HUES64 (cell line): ENCODE results near the gene EPHX1.

ENCODE experiments used
- H3K27ac ChIP-seq: 2 replicates; pipeline ENCODE4 v1.7.0; 2013; ENCODE audit warnings: low read depth, low read length, inconsistent platforms
- H3K27me3 ChIP-seq: 2 replicates; pipeline ENCODE4 v1.6.1; 2013; ENCODE audit warnings: mild to moderate bottlenecking, low read length; ENCODE audit not compliant: insufficient read depth
- H3K36me3 ChIP-seq: 2 replicates; pipeline ENCODE4 v1.6.1; 2013; ENCODE audit warnings: mild to moderate bottlenecking, low read length; ENCODE audit not compliant: insufficient read depth
- H3K4me1 ChIP-seq: 2 replicates; pipeline ENCODE4 v1.6.1; 2013; ENCODE audit warnings: mild to moderate bottlenecking, low read length, moderate library complexity; ENCODE audit not compliant: insufficient read depth
- H3K4me3 ChIP-seq: 2 replicates; pipeline ENCODE4 v1.5.1; 2013; ENCODE audit warnings: mild to moderate bottlenecking, low read length, moderate library complexity
- H3K9ac ChIP-seq: 2 replicates; pipeline ENCODE4 v1.6.1; 2013; ENCODE audit warnings: mild to moderate bottlenecking, low read depth, low read length
- H3K9me3 ChIP-seq: 2 replicates; pipeline ENCODE4 v1.6.1; 2013; ENCODE audit warnings: low read depth, low read length; ENCODE audit not compliant: insufficient read depth
- WGBS: fragments of 150-250, 120-280 bp; methylation state at CpG from one replicate; pipeline ENCODE4 v1.1.7; 2013; ENCODE audit warnings: missing lambda C conversion rate; 5-methylcytosine and 5-hydroxymethylcytosine counted together

The EPHX1 gene

DNA sequence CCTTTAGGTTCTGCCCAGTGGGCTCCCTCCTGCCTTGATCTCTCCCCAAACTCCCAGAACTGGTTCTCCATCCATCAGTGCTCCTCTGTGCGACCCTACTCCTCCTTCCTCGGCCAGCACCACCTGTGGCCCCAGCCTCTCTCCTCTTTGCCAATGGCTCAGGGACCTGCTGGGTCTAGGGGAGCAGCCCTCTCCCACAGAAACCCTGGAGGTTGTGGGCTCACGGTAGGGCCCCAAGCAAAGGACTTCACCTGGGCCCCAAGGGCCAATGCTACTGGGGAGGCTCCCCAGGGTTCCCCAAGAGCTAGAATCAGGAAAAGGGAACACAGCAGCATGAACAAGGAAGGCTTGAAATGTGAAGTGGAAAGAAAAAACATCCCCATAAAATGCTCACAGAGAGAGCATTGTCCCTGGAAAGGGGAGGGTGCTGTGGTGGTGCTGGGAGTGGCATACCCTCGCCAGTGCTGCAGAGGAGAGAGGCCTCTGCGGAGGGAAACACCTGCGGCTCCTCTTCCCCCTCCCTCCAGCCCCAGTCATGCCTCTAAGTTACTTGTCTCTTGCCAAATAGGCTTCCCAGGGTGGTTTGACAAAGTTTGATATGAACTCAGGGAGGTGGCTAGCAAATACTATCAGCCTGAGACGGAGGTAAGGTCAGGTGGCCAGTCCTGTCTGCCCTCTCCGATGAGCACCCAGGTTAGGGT lies 69.7 kb downstream of the EPHX1 start:
- peaks cover 16% of the 10 kb centered on the region for H3K4me1 ChIP-seq
- no peak overlapping the region for H3K27ac ChIP-seq
- no peaks in the 10 kb centered on the region for H3K9me3 ChIP-seq
- peaks cover 29% of the 10 kb centered on the region for H3K27me3 ChIP-seq
- peaks cover 16% of the 10 kb centered on the region for H3K36me3 ChIP-seq
- no peak overlapping the region for H3K9ac ChIP-seq
- H3K4me3 ChIP-seq = no peak overlapping the region
- WGBS = 76% methylated on average over 5 of the region's 8 CpGs

DNA sequence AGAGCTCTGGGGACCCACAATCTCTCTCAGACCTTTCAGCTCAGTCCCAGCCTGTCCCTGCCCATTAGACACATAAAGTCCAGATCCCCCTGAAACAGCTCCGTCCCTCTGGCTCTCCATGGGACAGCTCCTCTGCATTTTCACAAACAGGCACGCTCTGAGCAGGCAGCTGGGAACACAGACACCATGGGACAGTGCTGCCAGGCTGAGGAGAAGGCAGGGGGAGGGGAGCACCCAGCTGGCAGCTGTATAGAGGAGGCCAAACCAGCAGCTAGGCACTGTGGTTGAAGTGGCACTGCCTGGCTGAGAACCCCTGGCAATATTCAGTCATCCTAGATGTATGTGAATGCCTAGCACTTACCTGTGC lies 70.3 kb downstream of the EPHX1 start:
- H3K4me3 ChIP-seq = peak overlapping the region; percentile 90; the same call in 1 of the 2 replicates
- no peaks in the 10 kb centered on the region for H3K9me3 ChIP-seq
- 73% methylated on average over 2 of the region's 2 CpGs for WGBS

DNA sequence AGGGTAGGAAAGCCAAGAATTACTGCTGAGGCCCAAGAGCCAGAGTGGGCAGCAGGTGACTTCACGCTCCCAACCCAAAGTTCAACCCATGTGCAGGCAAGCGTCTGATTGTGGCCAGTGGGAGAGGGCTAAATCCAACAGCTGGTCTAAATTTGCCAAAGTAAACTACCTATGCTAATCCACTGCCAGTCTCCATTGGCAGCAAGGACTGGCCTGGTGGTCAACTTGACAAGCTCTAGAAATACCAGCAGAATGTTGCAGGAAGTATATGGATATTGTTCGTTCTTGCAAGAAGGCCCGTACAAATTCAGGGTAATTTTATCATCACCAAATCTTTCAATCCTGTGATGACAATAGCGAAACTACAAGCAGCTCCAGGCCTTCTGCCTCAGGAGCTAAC lies 70.7 kb downstream of the EPHX1 start:
- Histone ChIP-seq H3K4me1 (peaks cover 16% of the 10 kb centered on the region), H3K9ac (no peak overlapping the region), H3K9me3 (no peaks in the 10 kb centered on the region), H3K27me3 (peaks cover 29% of the 10 kb centered on the region), H3K4me3 (peak overlapping the region; percentile 90), H3K36me3 (peaks cover 11% of the 10 kb centered on the region), H3K27ac (no peak overlapping the region)
- WGBS = 78% methylated on average over 5 of the region's 5 CpGs

More for the DNA sequence above, 70.3 kb downstream of the EPHX1 start:
- peaks cover 29% of the 10 kb centered on the region for H3K27me3 ChIP-seq
- no peak overlapping the region for H3K9ac ChIP-seq
- peaks cover 16% of the 10 kb centered on the region for H3K4me1 ChIP-seq
- H3K36me3 ChIP-seq = peaks cover 13% of the 10 kb centered on the region
- no peak overlapping the region for H3K27ac ChIP-seq

DNA sequence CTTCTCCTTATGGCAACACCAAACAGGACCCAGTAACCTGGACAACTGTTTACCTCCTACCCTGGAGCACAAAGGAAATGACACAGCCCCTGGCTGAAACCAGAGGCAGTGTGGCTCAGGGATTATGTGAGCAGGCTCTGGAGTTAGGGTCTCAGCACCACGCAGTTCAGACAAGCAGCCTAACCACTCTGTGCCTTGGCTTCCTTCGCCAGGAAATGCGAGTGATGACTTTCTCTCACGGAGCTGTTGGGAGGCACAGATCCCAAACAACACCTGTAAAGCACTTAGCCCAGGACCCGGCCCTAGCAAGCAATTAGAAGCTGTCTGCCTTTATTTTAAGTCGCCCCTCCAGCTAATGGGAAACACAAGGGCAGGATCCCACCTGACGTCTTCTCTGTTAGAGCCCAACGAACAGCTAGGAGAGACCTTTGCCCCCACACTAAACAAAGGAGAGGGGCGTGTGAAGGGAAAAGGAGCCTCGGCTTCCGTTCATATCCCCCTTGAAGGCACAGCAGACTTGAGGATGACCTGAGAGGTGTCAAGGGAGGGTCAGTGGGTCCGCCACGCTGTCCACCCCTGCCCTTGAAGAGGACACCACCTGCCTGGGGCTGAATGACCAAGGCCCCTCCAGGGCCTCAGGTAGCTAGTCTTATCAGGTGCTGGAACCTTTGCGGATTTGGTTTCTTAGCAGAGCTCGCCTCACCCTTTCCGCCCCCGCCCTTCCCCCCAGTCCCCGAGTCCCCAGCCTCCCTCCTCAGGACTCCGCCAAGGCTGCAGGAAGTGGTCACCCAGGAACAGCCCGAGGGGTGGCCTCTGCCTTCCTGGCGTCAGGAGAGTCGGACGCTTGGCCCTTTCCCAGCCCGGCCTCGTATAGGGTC lies 71.4 kb downstream of the EPHX1 start:
- Histone ChIP-seq H3K36me3 (peaks cover 10% of the 10 kb centered on the region), H3K27ac (peak overlapping the region; percentile 76), H3K9ac (peak overlapping the region; percentile 88), H3K9me3 (no peaks in the 10 kb centered on the region), H3K4me1 (peaks cover 16% of the 10 kb centered on the region), H3K27me3 (peaks cover 32% of the 10 kb centered on the region), H3K4me3 (peak overlapping the region; percentile 90)
- whole genome bisulfite sequencing = 3% methylated on average over 25 of the region's 25 CpGs

DNA sequence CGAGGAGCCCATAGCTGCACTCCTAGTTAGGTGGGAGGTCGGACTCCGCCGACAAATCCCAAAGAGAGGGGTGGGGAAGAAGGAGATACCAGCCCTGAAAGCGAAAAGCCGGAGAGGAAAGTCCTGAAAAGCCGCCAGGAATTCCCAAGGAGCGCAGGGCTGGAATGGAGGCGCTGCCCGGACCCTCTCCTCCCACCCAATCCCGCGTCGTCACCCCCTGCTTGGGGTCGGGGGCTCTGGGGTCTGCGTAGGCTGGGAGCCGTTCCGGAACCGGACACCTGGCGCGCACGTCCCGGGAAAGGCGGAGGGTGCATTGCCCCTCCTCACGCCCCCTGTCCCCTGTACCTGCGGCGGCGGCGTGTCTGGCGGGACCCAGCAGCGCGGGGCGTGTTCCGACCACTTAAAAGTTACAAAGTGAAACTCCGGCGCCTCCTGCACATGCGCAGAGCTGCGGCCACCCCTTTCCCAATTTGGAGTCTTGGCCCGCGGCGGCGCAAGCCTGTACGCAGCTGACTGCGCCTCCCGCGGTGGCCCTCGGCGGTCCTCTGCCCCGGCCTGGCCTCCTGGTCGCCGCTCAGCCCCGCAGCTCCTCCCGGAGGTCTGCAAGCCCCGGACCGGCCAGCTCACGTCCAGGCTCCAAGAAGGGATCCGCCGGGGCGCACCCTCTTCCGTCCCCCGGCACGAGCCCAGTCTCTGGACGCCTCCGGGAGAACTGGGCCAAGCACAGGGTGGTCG lies 72.2 kb downstream of the EPHX1 start, which contains the start of gene TMEM63A:
Gene TMEM63A, minus strand, starts transcription at position 422 of the 735 bp plus-strand sequence. CDS start 4,800 bp downstream, outside the sequence.
- Histone ChIP-seq H3K9me3 (no peaks in the 10 kb centered on the region), H3K36me3 (peaks cover 8% of the 10 kb centered on the region), H3K27ac (peak within 1 kb of the TSS; percentile 76), H3K27me3 (peaks cover 39% of the 10 kb centered on the region), H3K4me1 (peaks cover 16% of the 10 kb centered on the region), H3K4me3 (peak within 1 kb of the TSS; percentile 90), H3K9ac (peak within 1 kb of the TSS; percentile 88)
- WGBS = under 1% methylated on average over 64 of the region's 64 CpGs

DNA sequence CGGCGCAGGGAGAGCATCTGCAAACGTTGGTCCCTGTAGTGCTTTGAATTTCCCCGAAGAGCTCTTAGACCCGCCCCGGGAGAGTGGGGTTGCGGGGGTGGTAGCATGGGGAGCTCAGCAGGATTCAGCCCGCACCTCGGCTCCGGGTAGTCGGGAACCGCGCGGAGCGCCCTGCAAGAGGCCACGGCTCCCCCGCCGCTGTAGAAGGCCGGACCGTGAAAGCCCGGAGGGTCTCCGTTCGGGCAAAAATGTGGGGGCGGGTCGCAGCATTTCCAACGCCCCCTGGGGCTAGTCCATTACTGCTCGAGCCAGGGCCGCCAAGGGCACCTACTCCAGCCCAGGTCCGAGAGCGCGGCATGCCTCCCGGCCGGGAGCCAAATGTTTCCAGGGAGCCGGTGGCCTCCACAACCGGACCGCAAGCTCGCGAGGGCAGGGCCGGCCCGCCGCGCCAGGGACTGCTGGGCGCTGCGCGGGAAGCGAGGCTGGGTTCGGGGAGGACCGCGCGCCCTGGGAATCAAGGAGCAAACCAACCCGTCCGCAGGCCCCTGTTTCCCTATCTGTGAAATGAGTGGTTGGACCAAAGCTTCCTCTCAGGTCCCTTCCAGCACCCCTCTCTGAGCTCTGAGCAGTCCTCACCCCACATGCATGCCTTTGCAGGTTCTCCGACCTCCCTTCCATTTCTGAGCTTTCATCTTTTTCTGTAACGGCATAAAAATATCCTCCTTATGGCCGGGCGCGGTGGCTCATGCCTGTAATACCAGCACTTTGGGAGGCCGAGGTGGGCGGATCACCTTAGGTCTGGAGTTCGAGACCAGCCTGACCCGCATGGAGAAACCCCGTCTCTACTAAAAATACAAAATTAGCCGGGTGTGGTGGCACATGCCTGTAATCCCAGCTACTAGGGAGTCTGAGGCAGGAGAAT lies 73.0 kb downstream of the EPHX1 start:
- peak overlapping the region; percentile 88 for H3K9ac ChIP-seq
- H3K36me3 ChIP-seq = 0 out of 2 replicates have a peak, but pooled peaks cover 5% of the 10 kb centered on the region
- H3K9me3 ChIP-seq = no peaks in the 10 kb centered on the region
- peaks cover 45% of the 10 kb centered on the region for H3K27me3 ChIP-seq
- peak overlapping the region; percentile 90 for H3K4me3 ChIP-seq
- 8% methylated on average over 63 of the region's 63 CpGs for WGBS
- peaks cover 16% of the 10 kb centered on the region for H3K4me1 ChIP-seq
- H3K27ac ChIP-seq = peak overlapping the region; percentile 76

DNA sequence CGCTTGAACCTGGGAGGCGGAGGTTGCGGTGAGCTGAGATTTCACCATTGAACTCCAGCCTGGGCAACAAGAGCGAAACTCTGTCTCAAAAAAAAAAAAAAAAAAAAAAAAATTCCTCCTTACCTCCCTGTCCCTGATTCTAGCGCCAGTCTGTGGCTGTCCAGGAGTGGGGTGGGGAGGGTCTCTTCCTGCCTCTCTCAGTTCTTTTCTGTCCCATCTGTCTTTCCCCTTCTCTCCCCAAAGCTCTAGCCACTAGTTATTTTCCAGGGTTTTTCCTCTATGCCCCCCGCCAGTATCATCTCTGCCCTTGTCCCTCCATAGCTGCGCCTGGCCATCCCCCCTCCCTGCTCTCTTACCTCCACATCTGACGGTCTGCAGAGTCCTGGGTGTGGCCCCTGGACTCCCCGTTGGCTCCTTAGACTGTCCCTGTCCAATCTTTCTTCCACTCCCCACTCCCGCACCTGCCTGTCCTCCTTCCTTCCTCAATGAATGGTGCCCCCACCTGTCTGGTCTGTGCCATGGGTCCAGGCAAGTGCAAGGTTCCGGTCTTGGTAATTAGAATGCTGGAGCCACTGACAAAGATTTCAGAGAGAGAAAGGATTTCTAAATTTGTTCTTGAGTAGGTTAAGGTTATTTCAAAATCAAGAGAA lies 73.8 kb downstream of the EPHX1 start:
- H3K9ac ChIP-seq = no peak overlapping the region
- H3K36me3 ChIP-seq = 0 out of 2 replicates have a peak, but pooled peaks cover 5% of the 10 kb centered on the region
- WGBS = 77% methylated on average over 9 of the region's 11 CpGs
- peaks cover 53% of the 10 kb centered on the region for H3K27me3 ChIP-seq
- H3K9me3 ChIP-seq = no peaks in the 10 kb centered on the region
- H3K4me3 ChIP-seq = peak overlapping the region; percentile 90; the same call in 1 of the 2 replicates
- no peak overlapping the region for H3K27ac ChIP-seq
- H3K4me1 ChIP-seq = peaks cover 16% of the 10 kb centered on the region

DNA sequence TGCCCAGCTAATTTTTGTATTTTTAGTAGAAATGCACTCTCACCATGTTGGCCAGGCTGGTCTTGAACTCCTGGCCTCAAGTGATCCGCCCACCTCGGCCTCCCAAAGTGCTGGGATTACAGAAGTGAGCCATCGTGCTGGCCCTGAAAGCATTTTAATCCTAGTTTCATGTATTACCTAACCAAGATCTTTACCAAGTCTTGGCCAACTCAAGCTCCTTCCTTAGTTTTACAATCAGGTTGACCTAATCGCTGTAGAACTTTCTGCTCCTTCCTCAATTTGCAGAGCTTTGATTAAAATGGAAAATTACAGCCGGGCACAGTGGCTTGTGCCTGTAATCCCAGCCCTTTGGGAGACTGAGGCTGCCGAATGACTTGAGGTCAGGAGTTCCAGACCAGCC lies 75.4 kb downstream of the EPHX1 start:
- Histone ChIP-seq H3K27ac (no peak overlapping the region), H3K27me3 (peaks cover 62% of the 10 kb centered on the region), H3K9me3 (no peaks in the 10 kb centered on the region), H3K4me1 (peaks cover 26% of the 10 kb centered on the region), H3K36me3 (0 out of 2 replicates have a peak, but pooled peaks cover 5% of the 10 kb centered on the region), H3K9ac (no peak overlapping the region), H3K4me3 (no peak overlapping the region)
- WGBS = 94% methylated on average over 6 of the region's 6 CpGs

DNA sequence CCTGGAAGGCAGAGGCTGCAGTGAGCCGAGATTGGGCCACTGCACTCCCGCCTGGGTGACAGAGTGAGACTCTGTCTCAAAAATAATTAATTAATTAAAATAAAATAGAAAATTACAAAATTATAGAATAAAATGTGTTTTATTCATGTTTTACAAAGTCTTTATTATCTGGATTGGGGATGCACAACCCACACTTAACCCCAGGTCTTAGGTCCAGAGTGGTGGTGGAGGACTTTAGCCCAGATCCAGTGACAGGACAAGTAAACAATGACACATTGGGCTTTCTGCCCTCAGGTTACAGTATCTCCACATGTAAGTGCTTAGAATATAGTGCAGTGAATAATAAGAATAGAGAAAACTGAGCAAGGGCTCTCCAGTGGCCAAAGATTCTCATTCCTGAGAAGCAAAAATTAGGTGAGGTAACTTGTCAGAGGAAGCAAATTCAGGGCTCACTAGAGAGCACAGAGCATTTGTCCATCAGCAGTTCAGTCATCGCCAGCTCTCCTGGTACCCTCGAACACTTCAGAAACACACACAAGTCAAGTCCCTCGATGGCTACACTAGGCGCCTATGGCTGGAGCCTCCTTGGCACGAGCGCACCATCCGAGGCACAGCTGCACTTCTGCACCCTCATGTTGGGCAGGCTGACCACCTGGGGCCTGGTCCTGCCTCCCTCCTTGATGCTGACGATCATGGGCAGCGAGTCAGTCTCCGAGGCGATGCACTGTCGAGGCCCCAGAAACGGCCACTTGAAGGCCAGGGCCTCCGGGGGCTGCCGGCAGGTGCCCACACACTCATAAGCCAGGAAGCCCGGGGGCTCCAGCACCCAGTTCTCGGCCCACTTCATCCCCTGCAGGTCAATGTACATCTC lies 76.5 kb downstream of the EPHX1 start:
- peaks cover 26% of the 10 kb centered on the region for H3K4me1 ChIP-seq
- 90% methylated on average over 19 of the region's 19 CpGs for WGBS

More for the DNA sequence above, 76.5 kb downstream of the EPHX1 start:
- H3K9me3 ChIP-seq = no peaks in the 10 kb centered on the region
- H3K27ac ChIP-seq = no peak overlapping the region
- no peak overlapping the region; the same call in 1 of the 2 replicates for H3K4me3 ChIP-seq
- peaks cover 58% of the 10 kb centered on the region for H3K27me3 ChIP-seq
- H3K9ac ChIP-seq = no peak overlapping the region
- H3K36me3 ChIP-seq = 0 out of 2 replicates have a peak, but pooled peaks cover 5% of the 10 kb centered on the region
